Activated CD4-positive, alpha-beta memory T cell treated with anti-CD3 and anti-CD28 coated beads, Interleukin-2, amount 10 ng/mL, durations not matched to agents 7 days and 5 days (primary cell): ENCODE results near the gene DGKZ. TPM values are rescaled to one million over a fixed set of nuclear protein-coding genes. Genes with fewer than 3 reads are reported as not detected.

Experiments used
- CTCF ChIA-PET: fragments of 350-600 bp; sonication (Branson Sonifier 250); formaldehyde crosslinking; loops from one replicate; lab custom pipeline; 2021; ENCODE audit warnings: antibody characterized with exemption, inconsistent platforms; lab: Charles Lee
- POLR2A ChIA-PET: fragments of 350-600 bp; sonication (Branson Sonifier 250); formaldehyde crosslinking; loops from one replicate; lab custom pipeline; 2021; ENCODE audit warnings: antibody characterized with exemption; lab: Charles Lee
- DNase-seq: peaks from one replicate; pipeline ENCODE4 v3.0.0-alpha.2; 2020
- H3K27ac Mint-ChIP-seq: one replicate; pipeline ENCODE4 v1.8.0; 2021; ENCODE audit warnings: mild to moderate bottlenecking, mixed read lengths
- H3K27me3 Mint-ChIP-seq: one replicate; pipeline ENCODE4 v1.8.0; 2021; ENCODE audit warnings: mixed read lengths
- H3K36me3 Mint-ChIP-seq: one replicate; pipeline ENCODE4 v1.8.0; 2021; ENCODE audit warnings: low read depth, mixed read lengths
- H3K4me1 Mint-ChIP-seq: one replicate; pipeline ENCODE4 v1.8.0; 2021; ENCODE audit warnings: mixed read lengths
- H3K4me3 Mint-ChIP-seq: one replicate; pipeline ENCODE4 v1.8.0; 2021; ENCODE audit warnings: mild to moderate bottlenecking, mixed read lengths
- H3K9me3 Mint-ChIP-seq: one replicate; pipeline ENCODE4 v1.8.0; 2021; ENCODE audit warnings: mixed read lengths
- total RNA-seq, 2 experiments: library from RNA; stranded (reverse); gene quantifications; one replicate each; pipeline ENCODE4 v1.2.3, GENCODE V29; 2021

The DGKZ gene
- total RNA-seq, 2 experiments from 2014 or later = 141 to 143 TPM

GRCh38 chr11:46402957-46403902, 56.0 kb downstream of the DGKZ start:
- DNase-seq = no peak
- Mint-ChIP-seq H3K4me1 (no peaks in the 10 kb centered on the region), H3K9me3 (no peaks in the 10 kb centered on the region), H3K4me3 (no peak overlapping the region), H3K27ac (no peak overlapping the region), H3K27me3 (no peaks in the 10 kb centered on the region), H3K36me3 (peaks cover 13% of the 10 kb centered on the region)
- CTCF ChIA-PET = no interaction called here
- POLR2A ChIA-PET = no interaction called here

GRCh38 chr11:46404476-46405017, 57.3 kb downstream of the DGKZ start:
- ChIA-PET CTCF (interaction anchor here (0.8 kb wide), 1 partner anchor 16 kb away, joined by 3 read pairs; no protein-coding TSS in a partner anchor), POLR2A (no interaction called here)
- peaks cover 15% of the 10 kb centered on the region for H3K36me3 Mint-ChIP-seq
- H3K4me1 Mint-ChIP-seq = no peaks in the 10 kb centered on the region
- DNase-seq = no peak
- no peak overlapping the region for H3K4me3 Mint-ChIP-seq
- no peaks in the 10 kb centered on the region for H3K27me3 Mint-ChIP-seq
- no peak overlapping the region for H3K27ac Mint-ChIP-seq
- no peaks in the 10 kb centered on the region for H3K9me3 Mint-ChIP-seq

- H3K36me3 Mint-ChIP-seq = peaks cover 19% of the 10 kb centered on the region
- CTCF ChIA-PET = interaction anchor here (0.7 kb wide), 1 partner anchor 19 kb away, joined by 3 read pairs; no protein-coding TSS in a partner anchor
- no peaks in the 10 kb centered on the region for H3K4me1 Mint-ChIP-seq
- H3K9me3 Mint-ChIP-seq = no peaks in the 10 kb centered on the region
- H3K27me3 Mint-ChIP-seq = no peaks in the 10 kb centered on the region
- DNase-seq = no peak
- POLR2A ChIA-PET = no interaction called here
- H3K27ac Mint-ChIP-seq = no peak overlapping the region
- H3K4me3 Mint-ChIP-seq = no peak overlapping the region
These were observed 60.4 kb downstream of the DGKZ start for GRCh38 chr11:46407635-46408034.

DNA sequence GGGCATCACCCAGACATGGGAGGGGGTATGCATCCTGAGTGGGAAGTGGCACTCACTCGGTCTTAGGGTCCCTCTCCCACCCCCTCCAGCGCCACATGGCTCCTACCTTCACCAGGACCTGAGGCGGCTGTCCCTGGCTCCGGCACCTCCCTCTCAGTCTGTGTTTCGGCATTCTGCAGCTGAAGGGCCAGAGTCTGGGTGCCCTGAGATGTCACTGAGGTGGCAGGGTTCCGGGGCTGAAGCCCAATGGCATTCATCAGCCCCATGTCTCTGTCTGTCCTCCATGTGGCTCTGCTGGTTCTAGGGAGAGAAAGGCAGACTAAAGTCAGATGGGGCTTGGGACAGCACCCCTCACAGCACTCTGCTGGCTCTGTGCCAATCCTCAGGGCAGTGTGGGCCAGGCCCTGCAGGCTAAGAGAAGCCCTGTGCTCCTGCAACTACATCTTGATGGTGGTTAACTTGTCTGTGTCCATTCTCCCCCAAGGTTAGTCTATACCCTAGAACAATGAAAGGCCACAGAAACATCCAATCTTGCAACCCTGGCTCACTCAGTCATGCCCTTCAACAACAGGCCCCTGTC, 61.2 kb downstream of the DGKZ start:
- H3K36me3 Mint-ChIP-seq = peaks cover 18% of the 10 kb centered on the region
- CTCF ChIA-PET = interaction anchor here (0.6 to 0.7 kb wide), 2 partner anchors 20 to 187 kb away, joined by 3 read pairs; no protein-coding TSS in a partner anchor

DNA sequence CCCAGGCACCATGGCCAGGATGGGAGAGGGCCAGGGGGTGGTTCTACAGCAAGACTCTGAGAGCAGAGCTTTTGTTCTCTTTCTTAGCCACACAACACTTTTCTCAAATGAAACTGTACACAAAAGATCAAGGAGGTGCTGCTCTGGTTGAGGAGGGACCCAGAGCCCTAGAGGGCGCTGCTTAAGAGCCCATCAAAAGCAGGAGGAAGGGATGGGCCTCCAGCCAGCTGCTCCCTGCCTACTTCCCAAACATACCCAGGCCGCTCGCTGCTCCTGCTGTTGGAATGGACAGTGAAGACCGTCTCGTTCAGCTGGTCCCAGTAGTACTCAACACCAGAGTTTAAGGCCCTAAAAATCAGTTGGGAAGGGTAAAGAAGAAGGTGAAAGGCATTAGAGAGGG, 62.8 kb downstream of the DGKZ start:
- POLR2A ChIA-PET = no interaction called here
- CTCF ChIA-PET = interaction anchor here (1.7 kb wide), 1 partner anchor 12 kb away, joined by 3 read pairs; no protein-coding TSS in a partner anchor
- Mint-ChIP-seq H3K27me3 (no peaks in the 10 kb centered on the region), H3K36me3 (peaks cover 24% of the 10 kb centered on the region), H3K27ac (no peak overlapping the region), H3K4me3 (no peak overlapping the region), H3K4me1 (no peaks in the 10 kb centered on the region), H3K9me3 (no peaks in the 10 kb centered on the region)
- DNase-seq = no peak

More for the DNA sequence above, 61.2 kb downstream of the DGKZ start:
- no peak overlapping the region for H3K27ac Mint-ChIP-seq
- H3K9me3 Mint-ChIP-seq = no peaks in the 10 kb centered on the region
- no peaks in the 10 kb centered on the region for H3K4me1 Mint-ChIP-seq
- DNase-seq = no peak
- no peak overlapping the region for H3K4me3 Mint-ChIP-seq
- no peaks in the 10 kb centered on the region for H3K27me3 Mint-ChIP-seq
- POLR2A ChIA-PET = interaction anchor here (0.7 kb wide), 1 partner anchor 224 kb away, joined by 4 read pairs; no protein-coding TSS in a partner anchor

GRCh38 chr11:46413760-46414465, 66.7 kb downstream of the DGKZ start:
- no peaks in the 10 kb centered on the region for H3K4me1 Mint-ChIP-seq
- no peak overlapping the region for H3K27ac Mint-ChIP-seq
- ChIA-PET CTCF (interaction anchor here (1.5 kb wide), 1 partner anchor 115 kb away, joined by 5 read pairs; no protein-coding TSS in a partner anchor), POLR2A (no interaction called here)
- no peak overlapping the region for H3K4me3 Mint-ChIP-seq
- H3K9me3 Mint-ChIP-seq = no peaks in the 10 kb centered on the region
- no peaks in the 10 kb centered on the region for H3K27me3 Mint-ChIP-seq
- peaks cover 29% of the 10 kb centered on the region for H3K36me3 Mint-ChIP-seq
- DNase-seq = no peak

- CTCF ChIA-PET = no interaction called here
- Mint-ChIP-seq H3K36me3 (peaks cover 29% of the 10 kb centered on the region), H3K4me3 (no peak overlapping the region), H3K27me3 (no peaks in the 10 kb centered on the region), H3K9me3 (no peaks in the 10 kb centered on the region), H3K4me1 (no peaks in the 10 kb centered on the region), H3K27ac (no peak overlapping the region)
- DNase-seq = no peak
- POLR2A ChIA-PET = no interaction called here
These were observed 67.2 kb downstream of the DGKZ start for GRCh38 chr11:46414466-46414796.

DNA sequence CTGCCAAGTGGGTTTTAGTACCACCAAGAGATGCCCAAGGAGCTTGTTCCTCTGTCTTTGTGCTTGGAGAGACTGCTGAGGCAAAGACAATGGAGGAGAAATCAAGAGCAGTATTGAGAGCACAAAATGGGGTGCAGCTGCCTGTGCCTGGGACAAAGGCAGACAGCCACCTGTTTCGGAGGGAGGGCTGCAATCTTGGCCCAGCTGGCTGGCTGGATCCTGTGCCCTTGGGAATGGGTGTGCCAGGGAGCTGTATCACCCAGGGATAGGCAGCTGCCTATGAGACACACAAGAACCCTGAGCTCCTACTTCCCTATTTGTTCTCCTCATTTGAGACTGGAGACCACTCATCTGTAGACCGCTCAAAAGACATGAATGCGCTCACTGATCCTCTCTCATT, 67.6 kb downstream of the DGKZ start:
- ChIA-PET POLR2A (no interaction called here), CTCF (no interaction called here)
- Mint-ChIP-seq H3K36me3 (peaks cover 29% of the 10 kb centered on the region), H3K4me3 (no peak overlapping the region), H3K27ac (no peak overlapping the region), H3K9me3 (no peaks in the 10 kb centered on the region), H3K4me1 (no peaks in the 10 kb centered on the region), H3K27me3 (no peaks in the 10 kb centered on the region)
- no peak for DNase-seq

- Mint-ChIP-seq H3K4me3 (no peak overlapping the region), H3K27me3 (no peaks in the 10 kb centered on the region), H3K9me3 (no peaks in the 10 kb centered on the region), H3K27ac (no peak overlapping the region), H3K4me1 (no peaks in the 10 kb centered on the region), H3K36me3 (peaks cover 25% of the 10 kb centered on the region)
- DNase-seq = no peak
- CTCF ChIA-PET = no interaction called here
- POLR2A ChIA-PET = no interaction called here
These were observed 70.4 kb downstream of the DGKZ start for GRCh38 chr11:46417711-46418110.

- ChIA-PET POLR2A (no interaction called here), CTCF (no interaction called here)
- H3K9me3 Mint-ChIP-seq = no peaks in the 10 kb centered on the region
- no peak overlapping the region for H3K27ac Mint-ChIP-seq
- no peaks in the 10 kb centered on the region for H3K27me3 Mint-ChIP-seq
- peaks cover 22% of the 10 kb centered on the region for H3K36me3 Mint-ChIP-seq
- no peak overlapping the region for H3K4me3 Mint-ChIP-seq
- no peak for DNase-seq
- no peaks in the 10 kb centered on the region for H3K4me1 Mint-ChIP-seq
These were observed 71.5 kb downstream of the DGKZ start for GRCh38 chr11:46418751-46419150.

DNA sequence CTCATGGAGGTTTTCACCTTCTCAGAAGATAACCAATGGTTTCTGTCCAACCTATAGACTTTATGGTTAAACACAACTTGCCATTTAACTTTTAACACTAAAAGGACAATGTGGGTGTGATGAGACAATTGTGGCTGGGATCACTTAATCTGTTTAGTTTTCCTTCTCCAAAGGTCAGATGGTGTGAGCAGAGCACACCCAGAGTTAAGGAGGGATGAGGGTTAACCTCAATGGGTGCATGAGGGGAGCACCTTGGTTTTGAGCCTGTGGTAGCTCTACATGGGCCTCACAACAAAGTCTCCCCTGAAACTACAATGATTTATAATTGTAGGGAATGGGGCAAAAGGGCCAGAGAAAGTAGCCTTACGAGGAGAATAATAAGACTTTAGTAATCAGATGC, 73.2 kb downstream of the DGKZ start:
- Mint-ChIP-seq H3K27me3 (no peaks in the 10 kb centered on the region), H3K36me3 (peaks cover 10% of the 10 kb centered on the region), H3K4me3 (no peak overlapping the region), H3K9me3 (no peaks in the 10 kb centered on the region), H3K4me1 (no peaks in the 10 kb centered on the region), H3K27ac (no peak overlapping the region)
- CTCF ChIA-PET = interaction anchor here (0.8 kb wide), 1 partner anchor 16 kb away, joined by 3 read pairs; no protein-coding TSS in a partner anchor
- no peak for DNase-seq
- POLR2A ChIA-PET = no interaction called here

GRCh38 chr11:46421257-46421880, 74.1 kb downstream of the DGKZ start:
- ChIA-PET CTCF (interaction anchor here (0.8 kb wide), 1 partner anchor 15 kb away, joined by 3 read pairs; no protein-coding TSS in a partner anchor), POLR2A (no interaction called here)
- Mint-ChIP-seq H3K4me1 (no peaks in the 10 kb centered on the region), H3K4me3 (no peak overlapping the region), H3K9me3 (no peaks in the 10 kb centered on the region), H3K36me3 (peaks cover 6% of the 10 kb centered on the region), H3K27ac (no peak overlapping the region), H3K27me3 (no peaks in the 10 kb centered on the region)
- DNase-seq = no peak
